ENCODE measurements around the gene ADGRL2. TPM values are rescaled to one million over a fixed set of nuclear protein-coding genes. Genes with fewer than 3 reads are reported as not detected.

The ADGRL2 gene
- total RNA-seq, 3 donors from 2014 or later = 4.5 to 31.7 (median 9.2) TPM

- H3K4me3 ChIP-seq = no peak overlapping the region
- intact Hi-C loops (cut with DNase I, micrococcal nuclease) = no loop called here
- ATAC-seq (no peak), DNase-seq (no peak)
- no peaks in the 10 kb centered on the region for H3K9me3 ChIP-seq
- H3K4me1 ChIP-seq (ENCODE audit: low read depth) = no peaks in the 10 kb centered on the region
- H3K36me3 ChIP-seq (ENCODE audit: low read depth) = no peaks in the 10 kb centered on the region
- no peak for TF ChIP-seq CTCF (IDR thresholded peaks at IDR 0.05)
These were observed 136.1 kb downstream of the ADGRL2 start for GRCh38 chr1:81936853-81937252.

GRCh38 chr1:81937791-81938450, 137.2 kb downstream of the ADGRL2 start:
- Histone ChIP-seq H3K4me1 (ENCODE audit: low read depth) (no peaks in the 10 kb centered on the region), H3K9me3 (no peaks in the 10 kb centered on the region), H3K4me3 (no peak overlapping the region), H3K36me3 (ENCODE audit: low read depth) (no peaks in the 10 kb centered on the region)
- TF ChIP-seq CTCF (IDR thresholded peaks at IDR 0.05) = no peak
- intact Hi-C loops (cut with DNase I, micrococcal nuclease) = no loop called here
- no peak for ATAC-seq
- no peak for DNase-seq

GRCh38 chr1:81948495-81948894, 147.8 kb downstream of the ADGRL2 start:
- TF ChIP-seq CTCF (IDR thresholded peaks at IDR 0.05) = no peak
- no peaks in the 10 kb centered on the region for H3K4me1 ChIP-seq (ENCODE audit: low read depth)
- ATAC-seq = no peak
- no peak for DNase-seq
- H3K9me3 ChIP-seq = no peaks in the 10 kb centered on the region
- H3K4me3 ChIP-seq = no peak overlapping the region
- H3K36me3 ChIP-seq (ENCODE audit: low read depth) = no peaks in the 10 kb centered on the region
- intact Hi-C loops (cut with DNase I, micrococcal nuclease) = no loop called here

- Histone ChIP-seq H3K4me1 (ENCODE audit: low read depth) (no peaks in the 10 kb centered on the region), H3K36me3 (ENCODE audit: low read depth) (no peaks in the 10 kb centered on the region), H3K4me3 (no peak overlapping the region), H3K9me3 (no peaks in the 10 kb centered on the region)
- intact Hi-C loops (cut with DNase I, micrococcal nuclease) = no loop called here
- DNase-seq (no peak), ATAC-seq (no peak)
- TF ChIP-seq CTCF (IDR thresholded peaks at IDR 0.05) = no peak
These were observed 148.7 kb downstream of the ADGRL2 start for GRCh38 chr1:81949421-81949820.

GRCh38 chr1:81950037-81950436, 149.3 kb downstream of the ADGRL2 start:
- Histone ChIP-seq H3K4me1 (ENCODE audit: low read depth) (no peaks in the 10 kb centered on the region), H3K36me3 (ENCODE audit: low read depth) (no peaks in the 10 kb centered on the region), H3K9me3 (no peaks in the 10 kb centered on the region), H3K4me3 (no peak overlapping the region)
- DNase-seq (no peak), ATAC-seq (no peak)
- intact Hi-C loops (cut with DNase I, micrococcal nuclease) = no loop called here
- no peak for TF ChIP-seq CTCF (IDR thresholded peaks at IDR 0.05)
